GM23338 (cell line): ENCODE results near the gene YOD1. TPM values are rescaled to one million over a fixed set of nuclear protein-coding genes. Genes with fewer than 3 reads are reported as not detected.

Source experiments
- ATAC-seq: fragments of 200-7000 bp; cut with Tn5 transposase; 3 replicates; pipeline ENCODE4 v1.9.1; 2020
- DNase-seq: peaks from one replicate; pipeline ENCODE4 v3.0.0-alpha.2; 2015; ENCODE audit warnings: low spot score
- H2AFZ ChIP-seq: fragments of 200-600 bp; sonication (generic); 2 replicates; pipeline ENCODE4 v1.8.0; 2016; ENCODE audit warnings: antibody characterized with exemption, mild to moderate bottlenecking, moderate library complexity
- H3F3A ChIP-seq: fragments of 200-600 bp; sonication (generic); replicated peaks from 2 replicates; pipeline ENCODE4 v1.8.0; 2017; ENCODE audit warnings: antibody characterized with exemption, mixed run types, low read depth
- H3K27ac ChIP-seq: fragments of 200-600 bp; sonication (generic); 2 replicates; pipeline ENCODE4 v1.6.1; 2016; ENCODE audit warnings: low read depth
- H3K27me3 ChIP-seq: fragments of 200-600 bp; sonication (generic); 2 replicates; pipeline ENCODE4 v1.8.0; 2016; ENCODE audit warnings: mild to moderate bottlenecking, mixed run types, moderate library complexity; ENCODE audit not compliant: insufficient read depth
- H3K36me3 ChIP-seq: fragments of 200-600 bp; sonication (generic); 2 replicates; pipeline ENCODE4 v1.8.0; 2016; ENCODE audit warnings: mild to moderate bottlenecking; ENCODE audit not compliant: insufficient read depth
- H3K4me1 ChIP-seq: fragments of 200-600 bp; sonication (generic); 2 replicates; pipeline ENCODE4 v1.8.0; 2016; ENCODE audit warnings: mild to moderate bottlenecking, moderate library complexity; ENCODE audit not compliant: insufficient read depth
- H3K4me2 ChIP-seq: fragments of 200-600 bp; sonication (generic); 2 replicates; pipeline ENCODE4 v1.7.1; 2017; ENCODE audit warnings: mixed run types
- H3K4me3 ChIP-seq: fragments of 200-600 bp; sonication (generic); 2 replicates; pipeline ENCODE4 v1.6.1; 2016; ENCODE audit warnings: mixed run types
- H3K79me2 ChIP-seq: fragments of 200-600 bp; sonication (generic); replicated peaks from 2 replicates; pipeline ENCODE4 v1.8.0; 2017; ENCODE audit warnings: mild to moderate bottlenecking; ENCODE audit not compliant: insufficient read depth
- H3K9me2 ChIP-seq: fragments of 200-600 bp; sonication (generic); 2 replicates; pipeline ENCODE4 v1.8.0; 2017; ENCODE audit not compliant: insufficient read depth
- H4K20me1 ChIP-seq: fragments of 200-600 bp; sonication (generic); replicated peaks from 2 replicates; pipeline ENCODE4 v1.8.0; 2017; ENCODE audit warnings: mild to moderate bottlenecking; ENCODE audit not compliant: insufficient read depth
- H3K27ac Mint-ChIP-seq: 2 replicates; pipeline ENCODE4 v1.8.0; 2020; ENCODE audit warnings: inconsistent platforms, mild to moderate bottlenecking, moderate library complexity, mixed read lengths
- H3K27me3 Mint-ChIP-seq: 3 replicates; pipeline ENCODE4 v1.8.0; 2022; ENCODE audit warnings: low read depth, mild to moderate bottlenecking, moderate library complexity, mixed read lengths, inconsistent platforms; ENCODE audit not compliant: insufficient read depth, poor library complexity
- H3K36me3 Mint-ChIP-seq: 3 replicates; pipeline ENCODE4 v1.8.0; 2021; ENCODE audit warnings: low read depth, mild to moderate bottlenecking, inconsistent platforms, moderate library complexity, mixed read lengths
- H3K4me1 Mint-ChIP-seq: 3 replicates; pipeline ENCODE4 v1.8.0; 2020; ENCODE audit warnings: mild to moderate bottlenecking, inconsistent platforms, mixed read lengths
- H3K4me3 Mint-ChIP-seq: 3 replicates; pipeline ENCODE4 v1.8.0; 2021; ENCODE audit warnings: moderate library complexity, mild to moderate bottlenecking, inconsistent platforms, mixed read lengths
- H3K9me3 Mint-ChIP-seq: 3 replicates; pipeline ENCODE4 v1.8.0; 2020; ENCODE audit warnings: moderate library complexity, mild to moderate bottlenecking, inconsistent platforms, mixed read lengths
- CREB1 ChIP-seq: fragments of 250-450 bp; sonication (Bioruptor Pico); IDR thresholded peaks from 2 replicates; pipeline ENCODE4 v1.5.0; 2020; ENCODE audit warnings: low read depth, mild to moderate bottlenecking, moderate library complexity
- EZH2phosphoT487 ChIP-seq: fragments of 200-600 bp; sonication (generic); IDR thresholded peaks from one replicate; pipeline ENCODE4 v1.8.1; 2018; ENCODE audit warnings: antibody characterized with exemption; ENCODE audit not compliant: unreplicated experiment
- JUNB ChIP-seq: IDR thresholded peaks from one replicate; pipeline ENCODE4 v1.6.1; 2016; ENCODE audit warnings: antibody characterized with exemption; ENCODE audit not compliant: unreplicated experiment
- NANOG ChIP-seq: IDR thresholded peaks from 2 replicates; pipeline ENCODE4 v1.6.1; 2016; ENCODE audit warnings: antibody characterized with exemption, borderline replicate concordance
- POLR2AphosphoS5 ChIP-seq: IDR thresholded peaks from 2 replicates; pipeline ENCODE4 v1.6.1; 2016; ENCODE audit warnings: antibody characterized with exemption, low read depth
- ZNF331 ChIP-seq: fragments of 250-450 bp; sonication (Bioruptor Pico); IDR thresholded peaks from 2 replicates; pipeline ENCODE4 v1.5.0; 2020; ENCODE audit warnings: low read depth, mild to moderate bottlenecking, moderate library complexity
- polyA plus RNA-seq: library from polyadenylated mRNA; unstranded; fragments of >200 nt; fragmentation: Nextera tagmentation; extraction: Ambion mirVana; gene quantifications from 2 replicates; pipeline ENCODE4 v1.2.1, GENCODE V29; 2016
- total RNA-seq: library from RNA; depleted of rRNA; stranded (reverse); fragments of >200 nt; shearing (Covaris generic); gene quantifications from 2 replicates; pipeline ENCODE4 v1.2.3, GENCODE V29; 2014; rRNA removed
- TF ChIP-seq, protein P1 (sequence below): IDR thresholded peaks from one replicate; pipeline ENCODE4 v1.6.1; 2018; ENCODE audit warnings: antibody characterized with exemption; ENCODE audit not compliant: unreplicated experiment

YOD1 gene
- total and polyA plus RNA-seq, 2 experiments from 2014 or later: 4.6 to 21.9 TPM

DNA sequence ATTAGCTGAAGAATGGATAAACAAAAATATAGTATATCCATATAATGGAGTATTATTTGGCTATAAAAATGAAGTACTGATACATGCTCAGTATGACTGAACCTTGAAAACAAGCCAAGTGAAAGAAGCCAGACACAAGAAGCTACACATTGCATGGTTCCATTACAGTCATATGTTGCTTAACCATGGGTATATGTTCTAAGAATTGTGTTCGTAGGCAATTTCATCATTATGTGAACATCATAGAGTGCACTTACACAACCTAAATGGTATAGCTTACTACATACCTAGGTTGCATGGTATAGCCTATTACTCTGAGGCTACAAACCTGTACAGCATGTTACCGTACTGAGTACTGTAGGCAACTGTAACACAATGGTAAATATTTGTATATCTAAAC is 52.2 kb downstream of the YOD1 start:
- Histone ChIP-seq H3K4me1 (no peaks in the 10 kb centered on the region), H3K36me3 (no peaks in the 10 kb centered on the region), H3K4me3 (no peak overlapping the region), H3K27ac (no peak overlapping the region), H4K20me1 (no peaks in the 10 kb centered on the region), H3K4me2 (no peak overlapping the region), H3K79me2 (no peaks in the 10 kb centered on the region), H3K9me2 (no peaks in the 10 kb centered on the region), H2AFZ (no peak overlapping the region), H3K27me3 (no peaks in the 10 kb centered on the region), H3F3A (no peaks in the 10 kb centered on the region)
- no peaks in the 10 kb centered on the region for H3K9me3 Mint-ChIP-seq
- H3K36me3 Mint-ChIP-seq: no peaks in the 10 kb centered on the region
- no peak overlapping the region for H3K4me3 Mint-ChIP-seq
- H3K27ac Mint-ChIP-seq: no peak overlapping the region
- peaks cover 8% of the 10 kb centered on the region; the same call in 2 of the 3 replicates for H3K4me1 Mint-ChIP-seq
- DNase-seq (no peak), ATAC-seq (no peak)
- peaks cover 5% of the 10 kb centered on the region for H3K27me3 Mint-ChIP-seq
- no peak for TF ChIP-seq EZH2phosphoT487
- TF ChIP-seq POLR2AphosphoS5: no peak
- TF ChIP-seq, protein P1, sequence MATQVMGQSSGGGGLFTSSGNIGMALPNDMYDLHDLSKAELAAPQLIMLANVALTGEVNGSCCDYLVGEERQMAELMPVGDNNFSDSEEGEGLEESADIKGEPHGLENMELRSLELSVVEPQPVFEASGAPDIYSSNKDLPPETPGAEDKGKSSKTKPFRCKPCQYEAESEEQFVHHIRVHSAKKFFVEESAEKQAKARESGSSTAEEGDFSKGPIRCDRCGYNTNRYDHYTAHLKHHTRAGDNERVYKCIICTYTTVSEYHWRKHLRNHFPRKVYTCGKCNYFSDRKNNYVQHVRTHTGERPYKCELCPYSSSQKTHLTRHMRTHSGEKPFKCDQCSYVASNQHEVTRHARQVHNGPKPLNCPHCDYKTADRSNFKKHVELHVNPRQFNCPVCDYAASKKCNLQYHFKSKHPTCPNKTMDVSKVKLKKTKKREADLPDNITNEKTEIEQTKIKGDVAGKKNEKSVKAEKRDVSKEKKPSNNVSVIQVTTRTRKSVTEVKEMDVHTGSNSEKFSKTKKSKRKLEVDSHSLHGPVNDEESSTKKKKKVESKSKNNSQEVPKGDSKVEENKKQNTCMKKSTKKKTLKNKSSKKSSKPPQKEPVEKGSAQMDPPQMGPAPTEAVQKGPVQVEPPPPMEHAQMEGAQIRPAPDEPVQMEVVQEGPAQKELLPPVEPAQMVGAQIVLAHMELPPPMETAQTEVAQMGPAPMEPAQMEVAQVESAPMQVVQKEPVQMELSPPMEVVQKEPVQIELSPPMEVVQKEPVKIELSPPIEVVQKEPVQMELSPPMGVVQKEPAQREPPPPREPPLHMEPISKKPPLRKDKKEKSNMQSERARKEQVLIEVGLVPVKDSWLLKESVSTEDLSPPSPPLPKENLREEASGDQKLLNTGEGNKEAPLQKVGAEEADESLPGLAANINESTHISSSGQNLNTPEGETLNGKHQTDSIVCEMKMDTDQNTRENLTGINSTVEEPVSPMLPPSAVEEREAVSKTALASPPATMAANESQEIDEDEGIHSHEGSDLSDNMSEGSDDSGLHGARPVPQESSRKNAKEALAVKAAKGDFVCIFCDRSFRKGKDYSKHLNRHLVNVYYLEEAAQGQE: no peak
- TF ChIP-seq JUNB: no peak
- no peak for TF ChIP-seq CREB1
- TF ChIP-seq ZNF331 (CRISPR knock-in tag): no peak
- TF ChIP-seq NANOG: no peak

Other genes with a start within 250 kb of the YOD1 start
- gene IL20, start 185.6 kb downstream of the YOD1 start, total RNA-seq: not detected in 2 replicates
- gene IL20, start 185.6 kb downstream of the YOD1 start, polyA plus RNA-seq: not detected in 2 replicates
- not detected in 2 replicates for gene IL24, start 153.8 kb downstream of the YOD1 start, total RNA-seq
- gene IL24, start 153.8 kb downstream of the YOD1 start, polyA plus RNA-seq: not detected in 2 replicates
- not detected in 2 replicates for gene FCMR, start 129.3 kb downstream of the YOD1 start, total RNA-seq
- gene FCMR, start 129.3 kb downstream of the YOD1 start, polyA plus RNA-seq: 0.43 and 0.84 TPM in 2 replicates
- gene PIGR, start 104.7 kb downstream of the YOD1 start, total RNA-seq: not detected in 2 replicates
- not detected in 2 replicates for gene PIGR, start 104.7 kb downstream of the YOD1 start, polyA plus RNA-seq
- gene FCAMR, start 80.7 kb downstream of the YOD1 start, total RNA-seq: not detected in 2 replicates
- gene FCAMR, start 80.7 kb downstream of the YOD1 start, polyA plus RNA-seq: not detected in 2 replicates
- 4.0 and 5.3 TPM in 2 replicates for gene C1orf116, start 18.5 kb downstream of the YOD1 start, total RNA-seq
- 2.2 and 2.3 TPM in 2 replicates for gene C1orf116, start 18.5 kb downstream of the YOD1 start, polyA plus RNA-seq
- gene PFKFB2, start 2.1 kb upstream of the YOD1 start, total RNA-seq: 10.1 and 14.8 TPM in 2 replicates
- 3.8 and 4.9 TPM in 2 replicates for gene PFKFB2, start 2.1 kb upstream of the YOD1 start, polyA plus RNA-seq
- gene C4BPB, start 37.7 kb upstream of the YOD1 start, total RNA-seq: not detected in 2 replicates
- not detected in 2 replicates for gene C4BPB, start 37.7 kb upstream of the YOD1 start, polyA plus RNA-seq
- not detected in 2 replicates for gene C4BPA, start 53.0 kb upstream of the YOD1 start, total RNA-seq
- gene C4BPA, start 53.0 kb upstream of the YOD1 start, polyA plus RNA-seq: not detected in 2 replicates